ENCODE data around the gene FNDC3B.

DNA sequence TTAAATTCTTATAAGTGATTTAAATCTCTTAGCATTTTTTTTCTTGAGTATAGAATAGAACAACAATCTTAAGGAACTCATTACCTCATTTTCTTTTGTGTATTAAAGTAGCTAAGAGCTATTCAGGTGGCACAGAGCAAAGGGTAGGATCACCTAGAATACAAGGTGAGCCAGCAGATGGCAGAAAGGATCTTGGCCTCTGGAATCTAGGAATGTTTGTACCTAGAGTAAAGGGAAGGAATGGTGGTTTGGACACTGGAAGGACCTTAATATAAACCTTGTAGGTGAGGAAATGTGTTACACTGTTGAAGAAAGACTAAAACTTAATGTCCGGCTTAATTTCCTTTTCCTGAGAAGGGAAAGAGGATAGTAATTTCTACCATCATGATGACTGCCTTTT is 319.9 kb downstream of the FNDC3B start:
- TF ChIP-seq, protein P1, sequence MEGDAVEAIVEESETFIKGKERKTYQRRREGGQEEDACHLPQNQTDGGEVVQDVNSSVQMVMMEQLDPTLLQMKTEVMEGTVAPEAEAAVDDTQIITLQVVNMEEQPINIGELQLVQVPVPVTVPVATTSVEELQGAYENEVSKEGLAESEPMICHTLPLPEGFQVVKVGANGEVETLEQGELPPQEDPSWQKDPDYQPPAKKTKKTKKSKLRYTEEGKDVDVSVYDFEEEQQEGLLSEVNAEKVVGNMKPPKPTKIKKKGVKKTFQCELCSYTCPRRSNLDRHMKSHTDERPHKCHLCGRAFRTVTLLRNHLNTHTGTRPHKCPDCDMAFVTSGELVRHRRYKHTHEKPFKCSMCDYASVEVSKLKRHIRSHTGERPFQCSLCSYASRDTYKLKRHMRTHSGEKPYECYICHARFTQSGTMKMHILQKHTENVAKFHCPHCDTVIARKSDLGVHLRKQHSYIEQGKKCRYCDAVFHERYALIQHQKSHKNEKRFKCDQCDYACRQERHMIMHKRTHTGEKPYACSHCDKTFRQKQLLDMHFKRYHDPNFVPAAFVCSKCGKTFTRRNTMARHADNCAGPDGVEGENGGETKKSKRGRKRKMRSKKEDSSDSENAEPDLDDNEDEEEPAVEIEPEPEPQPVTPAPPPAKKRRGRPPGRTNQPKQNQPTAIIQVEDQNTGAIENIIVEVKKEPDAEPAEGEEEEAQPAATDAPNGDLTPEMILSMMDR (IDR thresholded peaks at IDR 0.05; ENCODE audit: low read length) = no peak
- TF ChIP-seq EZH2 (IDR thresholded peaks at IDR 0.05; ENCODE audit: borderline replicate concordance, low read length) = no peak

Data from OCI-LY1 (cell line).